Naive B cell (primary cell): ENCODE data around the gene HSD3B1. TPM values are rescaled to one million over a fixed set of nuclear protein-coding genes. Genes with fewer than 3 reads are reported as not detected.
"Not testable (repeated sequence)": the region's sequence is repeated elsewhere in the genome, so short reads cannot be mapped to it uniquely, and the experiment has no call there.

Source experiments
- ATAC-seq, 2 donors: fragments of 150-1000 bp; cut with Tn5 transposase; 2 replicates each; pipeline ENCODE4 v1.10.0; 2021; ENCODE audit warnings: low read depth in 2 of 2, mild to moderate bottlenecking in 2 of 2, moderate library complexity in 2 of 2
- DNase-seq: peaks from one replicate; pipeline ENCODE4 v3.0.0; 2022
- H3K27ac Mint-ChIP-seq, 6 donors: one replicate each; pipeline ENCODE4 v1.8.0; 2020 to 2022; ENCODE audit warnings: mild to moderate bottlenecking in 6 of 6, mixed read lengths in 6 of 6, moderate library complexity in 5 of 6, inconsistent platforms in 2 of 6
- H3K27me3 Mint-ChIP-seq, 3 donors: one replicate each; pipeline ENCODE4 v1.8.0; 2021 to 2022; ENCODE audit warnings: mixed read lengths in 3 of 3, mild to moderate bottlenecking in 1 of 3
- H3K36me3 Mint-ChIP-seq, 2 donors: one replicate each; pipeline ENCODE4 v1.8.0; 2020 to 2022; ENCODE audit warnings: mixed read lengths in 2 of 2, inconsistent platforms in 1 of 2, mild to moderate bottlenecking in 1 of 2
- H3K4me1 Mint-ChIP-seq, 3 donors: one replicate each; pipeline ENCODE4 v1.8.0; 2020 to 2022; ENCODE audit warnings: mixed read lengths in 3 of 3, inconsistent platforms in 1 of 3, mild to moderate bottlenecking in 1 of 3, moderate library complexity in 1 of 3
- H3K4me3 Mint-ChIP-seq, 8 donors: one replicate each; pipeline ENCODE4 v1.8.0; 2020 to 2022; ENCODE audit warnings: mild to moderate bottlenecking in 8 of 8, mixed read lengths in 8 of 8, moderate library complexity in 8 of 8, inconsistent platforms in 2 of 8
- H3K9me3 Mint-ChIP-seq, 7 donors: one replicate each; pipeline ENCODE4 v1.8.0; 2020 to 2022; ENCODE audit warnings: mixed read lengths in 7 of 7, mild to moderate bottlenecking in 5 of 7, inconsistent platforms in 2 of 7, moderate library complexity in 1 of 7
- polyA plus RNA-seq, 6 donors: library from polyadenylated mRNA; unstranded; fragments of 300-500 nt; fragmentation: Illumina TruSeq; gene quantifications; one replicate each; pipeline ENCODE4 v1.2.3, GENCODE V29; 2021; ENCODE audit warnings: low read depth in 6 of 6

Gene HSD3B1
- polyA plus RNA-seq, 6 donors from 2014 or later = not detected

- Mint-ChIP-seq H3K27ac (no peak overlapping the region), H3K36me3 (no peaks in the 10 kb centered on the region), H3K27me3 (peaks cover 0 to 9% (median 6%) of the 10 kb centered on the region in 3 donors), H3K4me3 (no peak overlapping the region), H3K9me3 (peaks cover 0 to 7% (median 0%) of the 10 kb centered on the region in 7 donors), H3K4me1 (no peaks in the 10 kb centered on the region)
- no peak for ATAC-seq
- DNase-seq = no peak
Measured at GRCh38 chr1:119516247-119516646, 9.2 kb downstream of the HSD3B1 start.

GRCh38 chr1:119516680-119517079, 9.7 kb downstream of the HSD3B1 start:
- ATAC-seq (no peak), DNase-seq (no peak)
- no peaks in the 10 kb centered on the region for H3K36me3 Mint-ChIP-seq
- no peak overlapping the region for H3K27ac Mint-ChIP-seq
- H3K4me1 Mint-ChIP-seq = no peaks in the 10 kb centered on the region
- H3K27me3 Mint-ChIP-seq = peaks cover 0 to 7% (median 5%) of the 10 kb centered on the region in 3 donors
- H3K4me3 Mint-ChIP-seq = no peak overlapping the region
- H3K9me3 Mint-ChIP-seq = peaks cover 0 to 5% (median 0%) of the 10 kb centered on the region in 7 donors

- H3K4me3 Mint-ChIP-seq, H3K36me3 Mint-ChIP-seq, H3K27ac Mint-ChIP-seq, H3K4me1 Mint-ChIP-seq, ATAC-seq, H3K9me3 Mint-ChIP-seq, DNase-seq: not testable (repeated sequence)
- H3K27me3 Mint-ChIP-seq = peaks cover 0 to 17% (median 5%) of the 10 kb centered on the region in 3 donors
Measured at GRCh38 chr1:119517667-119518066, 10.7 kb downstream of the HSD3B1 start.

- Mint-ChIP-seq H3K27me3 (peaks cover 5 to 12% (median 11%) of the 10 kb centered on the region in 3 donors), H3K4me3 (no peak overlapping the region), H3K4me1 (no peaks in the 10 kb centered on the region), H3K27ac (no peak overlapping the region), H3K9me3 (peaks cover 0 to 23% (median 9%) of the 10 kb centered on the region in 7 donors), H3K36me3 (peaks cover 0 to 5% of the 10 kb centered on the region in 2 donors)
- no peak for ATAC-seq
- no peak for DNase-seq
Measured at GRCh38 chr1:119531606-119532323, 24.8 kb downstream of the HSD3B1 start.

GRCh38 chr1:119532324-119532910, 25.4 kb downstream of the HSD3B1 start:
- Mint-ChIP-seq H3K4me3 (peak overlapping the region in 1 of 8 donors; percentile 23), H3K36me3 (peaks cover 0 to 5% of the 10 kb centered on the region in 2 donors), H3K9me3 (peaks cover 0 to 23% (median 9%) of the 10 kb centered on the region in 7 donors), H3K27ac (no peak overlapping the region), H3K4me1 (no peaks in the 10 kb centered on the region), H3K27me3 (peaks cover under 1 to 12% (median 11%) of the 10 kb centered on the region in 3 donors)
- DNase-seq (no peak), ATAC-seq (no peak)

- Mint-ChIP-seq H3K27ac (no peak overlapping the region), H3K36me3 (peaks cover 0 to 3% of the 10 kb centered on the region in 2 donors), H3K4me1 (no peaks in the 10 kb centered on the region), H3K27me3 (peaks cover 5 to 20% (median 6%) of the 10 kb centered on the region in 3 donors), H3K4me3 (no peak overlapping the region), H3K9me3 (peaks cover 0 to 14% (median 6%) of the 10 kb centered on the region in 7 donors)
- DNase-seq (no peak), ATAC-seq (no peak)
Measured at GRCh38 chr1:119535381-119535780, 28.4 kb downstream of the HSD3B1 start.

GRCh38 chr1:119537966-119538365, 31.0 kb downstream of the HSD3B1 start:
- Mint-ChIP-seq H3K27ac (no peak overlapping the region), H3K4me3 (no peak overlapping the region), H3K9me3 (peaks cover 0 to 5% (median 2%) of the 10 kb centered on the region in 7 donors), H3K4me1 (no peaks in the 10 kb centered on the region), H3K27me3 (peaks cover 5 to 20% (median 6%) of the 10 kb centered on the region in 3 donors), H3K36me3 (no peaks in the 10 kb centered on the region)
- no peak for DNase-seq
- no peak for ATAC-seq

GRCh38 chr1:119539636-119540035, 32.6 kb downstream of the HSD3B1 start:
- Mint-ChIP-seq H3K36me3 (no peaks in the 10 kb centered on the region), H3K27me3 (peaks cover 6 to 19% (median 10%) of the 10 kb centered on the region in 3 donors), H3K27ac (no peak overlapping the region), H3K9me3 (peaks cover 0 to 5% (median 2%) of the 10 kb centered on the region in 7 donors), H3K4me3 (no peak overlapping the region), H3K4me1 (no peaks in the 10 kb centered on the region)
- ATAC-seq (no peak), DNase-seq (no peak)

GRCh38 chr1:119541389-119541788, 34.4 kb downstream of the HSD3B1 start:
- H3K4me1 Mint-ChIP-seq = no peaks in the 10 kb centered on the region
- ATAC-seq = no peak
- no peak for DNase-seq

GRCh38 chr1:119542492-119542946, 35.5 kb downstream of the HSD3B1 start:
- ATAC-seq (no peak), DNase-seq (no peak)
- H3K9me3 Mint-ChIP-seq = peaks cover 0 to 5% (median 0%) of the 10 kb centered on the region in 7 donors
- no peak overlapping the region for H3K4me3 Mint-ChIP-seq
- peaks cover 10 to 19% (median 12%) of the 10 kb centered on the region in 3 donors for H3K27me3 Mint-ChIP-seq
- H3K4me1 Mint-ChIP-seq = no peaks in the 10 kb centered on the region
- no peaks in the 10 kb centered on the region for H3K36me3 Mint-ChIP-seq
- H3K27ac Mint-ChIP-seq = no peak overlapping the region

More at GRCh38 chr1:119541389-119541788, 34.4 kb downstream of the HSD3B1 start:
- Mint-ChIP-seq H3K27ac (no peak overlapping the region), H3K9me3 (peaks cover 0 to 5% (median 0%) of the 10 kb centered on the region in 7 donors), H3K36me3 (no peaks in the 10 kb centered on the region), H3K27me3 (peaks cover 6 to 19% (median 10%) of the 10 kb centered on the region in 3 donors), H3K4me3 (peak overlapping the region in 1 of 8 donors; percentile 7)

GRCh38 chr1:119544165-119544762, 37.3 kb downstream of the HSD3B1 start:
- Mint-ChIP-seq H3K36me3 (no peaks in the 10 kb centered on the region), H3K27me3 (peaks cover 5 to 12% (median 11%) of the 10 kb centered on the region in 3 donors), H3K27ac (no peak overlapping the region), H3K4me1 (no peaks in the 10 kb centered on the region), H3K4me3 (no peak overlapping the region), H3K9me3 (no peaks in the 10 kb centered on the region)
- DNase-seq (no peak), ATAC-seq (no peak)

GRCh38 chr1:119546641-119547040, 39.6 kb downstream of the HSD3B1 start:
- H3K27ac Mint-ChIP-seq = no peak overlapping the region
- no peak overlapping the region for H3K4me3 Mint-ChIP-seq
- DNase-seq = no peak
- peaks cover 5 to 11% (median 11%) of the 10 kb centered on the region in 3 donors for H3K27me3 Mint-ChIP-seq
- no peaks in the 10 kb centered on the region for H3K4me1 Mint-ChIP-seq
- no peaks in the 10 kb centered on the region for H3K36me3 Mint-ChIP-seq
- no peaks in the 10 kb centered on the region for H3K9me3 Mint-ChIP-seq
- no peak for ATAC-seq

GRCh38 chr1:119547306-119547705, 40.3 kb downstream of the HSD3B1 start:
- Mint-ChIP-seq H3K36me3 (no peaks in the 10 kb centered on the region), H3K4me3 (no peak overlapping the region), H3K27ac (no peak overlapping the region), H3K9me3 (no peaks in the 10 kb centered on the region), H3K4me1 (no peaks in the 10 kb centered on the region), H3K27me3 (peaks cover 5 to 11% (median 6%) of the 10 kb centered on the region in 3 donors)
- ATAC-seq = no peak
- no peak for DNase-seq
